Stomach smooth muscle (tissue), 2 donors: ENCODE results near the gene SATB1.
A peak's percentile ranks its signal among the peaks of the same experiment; 100 is the strongest.

Experiments
- H3K27ac ChIP-seq: one replicate; pipeline ENCODE4 v1.7.0; 2013; ENCODE audit warnings: mild to moderate bottlenecking, low read length, inconsistent platforms
- H3K27me3 ChIP-seq, 2 donors: one replicate each; pipeline ENCODE4 v1.7.0; 2013; ENCODE audit warnings: low read length in 2 of 2; ENCODE audit not compliant: insufficient read depth in 2 of 2, control insufficient read depth in 1 of 2
- H3K36me3 ChIP-seq, 2 donors: one replicate each; pipeline ENCODE4 v1.7.0; 2013; ENCODE audit warnings: low read length in 2 of 2; ENCODE audit not compliant: control insufficient read depth in 2 of 2, insufficient read depth in 2 of 2
- H3K4me1 ChIP-seq: one replicate; pipeline ENCODE4 v1.7.0; 2013; ENCODE audit warnings: low read length; ENCODE audit not compliant: control insufficient read depth, insufficient read depth
- H3K4me3 ChIP-seq, 2 donors: one replicate each; pipeline ENCODE4 v1.7.0; 2013; ENCODE audit warnings: low read length in 2 of 2
- H3K9ac ChIP-seq, 2 donors: one replicate each; pipeline ENCODE4 v1.7.0; 2013; ENCODE audit warnings: low read length in 2 of 2, mild to moderate bottlenecking in 1 of 2
- H3K9me3 ChIP-seq, 2 donors: one replicate each; pipeline ENCODE4 v1.7.0; 2013; ENCODE audit warnings: low read length in 2 of 2; ENCODE audit not compliant: control insufficient read depth in 2 of 2
- donor health status: healthy.
- donor health status: Pancreatic carcinoma.

The SATB1 gene

DNA sequence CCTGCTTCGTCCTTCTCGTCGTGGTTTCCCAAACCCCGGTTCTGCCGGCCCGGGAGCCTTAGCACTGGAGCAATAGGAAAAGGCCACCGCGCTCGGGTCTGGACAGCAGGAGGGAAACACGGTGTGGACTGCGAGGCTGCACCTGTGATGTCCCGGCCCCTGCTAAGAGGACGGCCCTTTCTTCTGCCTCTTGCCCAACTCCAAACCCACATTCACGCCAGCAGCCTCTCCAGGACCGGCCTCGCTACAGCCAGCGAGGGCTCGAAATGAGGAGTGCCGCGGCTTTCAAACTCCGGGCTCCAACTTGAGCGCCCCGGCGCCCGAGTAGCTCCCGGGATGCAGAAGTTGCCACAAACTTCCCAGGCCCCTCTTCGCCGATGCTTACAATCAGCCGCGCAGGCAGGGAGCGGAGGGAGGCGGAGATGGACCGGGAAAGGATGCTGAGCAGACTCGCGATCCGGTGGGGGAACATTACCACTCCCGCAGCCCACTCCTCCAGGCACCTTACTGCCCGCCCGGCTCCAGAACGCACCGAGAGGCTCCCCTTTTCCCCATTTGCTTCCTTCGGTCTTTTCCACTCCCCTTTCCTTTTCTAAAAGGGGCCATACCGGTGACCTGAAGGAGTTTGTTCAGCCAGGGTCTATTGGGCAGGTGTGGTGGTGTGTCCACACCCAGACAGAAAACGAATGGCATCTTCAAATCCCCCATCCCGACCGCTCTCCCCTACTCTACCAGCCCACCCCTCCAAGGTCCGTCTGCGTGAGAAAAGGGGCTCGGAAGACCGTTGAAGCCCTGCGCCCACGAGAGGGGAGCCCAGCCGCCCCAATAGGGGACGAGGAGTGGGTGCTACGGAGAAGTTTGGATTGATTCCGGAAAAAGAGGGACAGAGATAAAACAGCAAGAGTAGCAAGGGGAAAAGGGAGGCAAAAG is 18.8 kb upstream of the SATB1 start:
- Histone ChIP-seq H3K9ac (peak overlapping the region; percentile 68 to 69), H3K27ac (peak overlapping the region; percentile 37), H3K27me3 (no peaks in the 10 kb centered on the region)

DNA sequence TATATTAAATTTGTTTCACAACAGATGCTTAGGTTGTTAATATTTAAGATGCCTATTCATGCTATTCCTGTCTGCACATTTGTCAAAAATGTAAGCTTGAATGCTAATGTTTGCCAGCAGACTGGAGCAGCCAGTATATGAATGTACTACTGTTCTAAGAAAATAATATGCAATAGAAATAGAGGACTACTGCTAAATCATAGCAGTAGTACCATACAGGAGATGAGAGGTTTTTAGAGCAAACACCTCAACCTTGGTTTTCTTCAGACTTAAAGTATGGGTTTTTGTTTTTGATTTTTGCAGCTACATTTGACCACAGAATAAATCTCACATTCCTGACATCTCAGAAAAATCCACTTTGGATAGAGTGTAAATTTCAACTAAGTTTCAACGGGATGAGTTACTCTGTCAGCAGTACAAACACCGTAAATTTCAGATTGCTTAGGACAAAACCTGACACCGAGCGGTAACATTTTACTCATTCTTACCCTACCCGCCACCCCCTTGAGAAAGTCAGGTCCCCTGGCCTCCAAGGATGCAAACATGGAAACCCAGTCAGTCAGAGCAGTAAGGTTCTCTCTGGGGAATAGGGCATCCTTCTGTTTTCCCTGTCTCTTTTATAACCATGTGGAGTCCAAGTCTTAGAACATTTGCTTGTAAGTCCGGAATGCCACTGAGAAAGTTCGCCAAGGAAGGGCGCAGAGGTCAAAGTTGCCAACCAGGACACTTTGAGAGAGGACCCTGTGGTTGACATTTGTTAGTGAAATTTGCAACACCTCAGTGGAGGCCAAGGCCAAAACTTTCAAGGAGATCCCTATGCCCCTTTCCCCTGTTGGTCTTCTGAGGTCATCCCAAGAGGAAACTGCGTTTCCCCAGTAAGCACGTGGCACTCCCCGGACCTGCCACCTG is 17.9 kb upstream of the SATB1 start:
- Histone ChIP-seq H3K36me3 (no peaks in the 10 kb centered on the region), H3K27me3 (no peaks in the 10 kb centered on the region), H3K9me3 (no peaks in the 10 kb centered on the region), H3K27ac (peak overlapping the region; percentile 37), H3K4me1 (peaks cover 22% of the 10 kb centered on the region), H3K9ac (peak overlapping the region; percentile 68 to 69), H3K4me3 (peak overlapping the region; percentile 88 to 90)

More for the DNA sequence above, 18.8 kb upstream of the SATB1 start:
- peaks cover 22% of the 10 kb centered on the region for H3K4me1 ChIP-seq
- H3K9me3 ChIP-seq: no peaks in the 10 kb centered on the region
- peak overlapping the region; percentile 88 to 90 for H3K4me3 ChIP-seq
- no peaks in the 10 kb centered on the region for H3K36me3 ChIP-seq

DNA sequence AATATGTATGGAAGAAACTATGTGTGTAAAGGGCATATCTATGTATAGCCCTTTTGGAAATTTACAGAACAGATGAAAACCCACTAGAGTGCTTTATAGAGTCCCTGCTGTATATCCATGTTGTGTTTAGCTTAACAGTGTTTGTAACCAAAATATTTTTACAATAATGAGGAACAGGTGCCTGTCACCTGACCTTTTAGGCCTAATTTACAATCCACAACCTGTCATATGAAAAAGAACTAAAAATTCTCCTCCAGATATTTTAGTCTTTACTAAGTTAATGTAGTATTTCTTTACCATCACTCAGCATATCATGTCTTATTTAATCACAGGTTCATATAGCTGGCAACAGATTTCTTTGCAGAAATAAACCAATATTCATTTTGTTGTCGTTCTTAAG is 16.4 kb upstream of the SATB1 start:
- Histone ChIP-seq H3K27ac (no peak overlapping the region), H3K27me3 (no peaks in the 10 kb centered on the region), H3K9me3 (no peaks in the 10 kb centered on the region), H3K4me3 (no peak overlapping the region), H3K9ac (no peak overlapping the region), H3K4me1 (peaks cover 22% of the 10 kb centered on the region), H3K36me3 (no peaks in the 10 kb centered on the region)

DNA sequence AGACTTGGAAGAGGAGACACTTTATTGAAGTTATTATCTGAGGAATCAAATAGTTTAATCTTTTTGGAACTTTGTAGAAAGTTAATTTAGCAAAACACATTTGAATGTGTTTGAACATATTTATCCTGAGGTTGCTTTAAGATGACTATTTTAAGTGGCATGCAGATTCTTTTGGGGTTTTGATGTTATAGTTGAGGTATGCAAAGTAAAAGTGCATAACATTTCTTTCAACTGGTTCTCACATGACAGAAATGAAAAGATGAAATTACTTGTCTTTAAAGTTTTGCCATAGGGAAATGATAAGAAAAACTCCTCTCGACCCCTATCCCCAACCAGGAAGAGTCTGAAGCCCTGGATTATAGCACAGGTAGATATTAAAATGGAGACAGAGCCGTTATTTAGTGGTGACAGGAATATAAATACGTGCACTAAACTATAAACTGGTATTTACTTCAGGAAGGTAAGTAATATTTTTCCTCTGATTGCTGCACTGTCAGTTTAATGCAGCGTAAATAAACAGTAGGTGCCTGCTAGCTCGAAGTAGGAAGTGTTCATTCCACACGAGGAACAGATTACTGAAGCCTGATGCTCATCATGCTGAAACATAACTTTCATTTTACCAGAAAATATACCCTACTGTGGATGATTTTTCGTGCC is 15.1 kb upstream of the SATB1 start:
- Histone ChIP-seq H3K27me3 (no peaks in the 10 kb centered on the region), H3K9ac (no peak overlapping the region), H3K4me3 (no peak overlapping the region), H3K4me1 (peaks cover 12% of the 10 kb centered on the region), H3K36me3 (no peaks in the 10 kb centered on the region), H3K27ac (no peak overlapping the region), H3K9me3 (no peaks in the 10 kb centered on the region)

DNA sequence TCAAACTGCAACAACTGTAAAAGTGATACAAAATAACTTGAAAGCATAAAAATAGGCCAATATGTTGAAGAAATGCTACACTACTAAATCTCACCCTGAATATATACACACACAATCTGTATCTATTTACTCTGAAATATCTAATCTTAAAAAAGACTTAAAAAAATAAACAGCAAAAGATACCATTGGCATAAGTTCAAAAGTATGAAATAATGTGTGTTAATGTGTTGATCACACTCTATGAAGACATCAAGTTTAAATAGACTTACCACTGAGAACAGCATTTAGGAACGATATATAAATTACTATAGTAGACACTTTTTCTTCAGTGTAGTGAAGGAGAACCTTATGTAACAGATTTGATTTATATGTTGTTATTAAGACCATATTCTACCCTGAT is 14.1 kb upstream of the SATB1 start:
- Histone ChIP-seq H3K27me3 (no peaks in the 10 kb centered on the region), H3K36me3 (no peaks in the 10 kb centered on the region), H3K9me3 (no peaks in the 10 kb centered on the region), H3K4me1 (peaks cover 10% of the 10 kb centered on the region), H3K9ac (no peak overlapping the region), H3K27ac (no peak overlapping the region), H3K4me3 (no peak overlapping the region)

DNA sequence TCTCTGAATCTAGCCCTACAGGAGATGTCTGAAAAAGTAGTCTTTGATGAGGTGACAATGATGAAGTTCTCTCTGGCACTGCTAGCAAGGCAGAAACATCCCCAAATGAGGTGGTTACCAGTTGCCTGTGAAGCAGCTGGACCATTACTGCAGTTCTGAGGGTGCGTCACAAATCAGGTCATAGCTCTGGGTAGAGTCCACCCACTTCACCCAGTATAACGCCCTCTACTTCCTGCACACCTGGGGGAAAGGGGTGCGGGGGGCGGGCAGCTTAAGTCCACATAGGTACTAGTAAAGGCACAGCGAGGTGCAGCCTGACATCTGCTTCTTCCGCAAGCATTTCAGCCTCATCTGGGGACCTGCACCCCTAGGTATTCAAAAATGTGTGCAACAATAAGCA is 13.4 kb upstream of the SATB1 start:
- H3K4me1 ChIP-seq: peaks cover 4% of the 10 kb centered on the region
- no peaks in the 10 kb centered on the region for H3K9me3 ChIP-seq
- no peaks in the 10 kb centered on the region for H3K36me3 ChIP-seq
- H3K9ac ChIP-seq: no peak overlapping the region
- H3K4me3 ChIP-seq: no peak overlapping the region
- H3K27ac ChIP-seq: no peak overlapping the region
- no peaks in the 10 kb centered on the region for H3K27me3 ChIP-seq

DNA sequence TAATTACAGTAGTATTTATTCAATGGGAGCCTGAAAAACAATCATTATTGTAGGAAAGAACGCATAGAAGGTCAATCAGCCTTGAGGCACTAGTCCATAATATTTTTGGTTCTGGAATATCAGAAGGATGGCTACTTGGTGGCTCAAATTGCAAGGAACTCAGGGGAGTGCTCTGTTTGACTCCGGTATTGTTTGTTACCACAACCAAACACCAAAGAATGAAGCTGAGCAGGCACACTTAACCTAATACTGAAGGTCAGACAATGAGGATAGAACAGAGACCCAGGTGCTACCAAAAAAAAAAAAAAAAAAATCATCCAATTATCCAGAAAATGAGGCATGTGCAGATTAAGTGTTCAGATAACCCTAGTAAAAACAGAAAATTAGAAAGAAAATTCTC is 11.1 kb upstream of the SATB1 start:
- Histone ChIP-seq H3K9me3 (no peaks in the 10 kb centered on the region), H3K4me3 (no peak overlapping the region), H3K9ac (no peak overlapping the region), H3K27me3 (no peaks in the 10 kb centered on the region), H3K36me3 (no peaks in the 10 kb centered on the region), H3K4me1 (no peaks in the 10 kb centered on the region), H3K27ac (no peak overlapping the region)

DNA sequence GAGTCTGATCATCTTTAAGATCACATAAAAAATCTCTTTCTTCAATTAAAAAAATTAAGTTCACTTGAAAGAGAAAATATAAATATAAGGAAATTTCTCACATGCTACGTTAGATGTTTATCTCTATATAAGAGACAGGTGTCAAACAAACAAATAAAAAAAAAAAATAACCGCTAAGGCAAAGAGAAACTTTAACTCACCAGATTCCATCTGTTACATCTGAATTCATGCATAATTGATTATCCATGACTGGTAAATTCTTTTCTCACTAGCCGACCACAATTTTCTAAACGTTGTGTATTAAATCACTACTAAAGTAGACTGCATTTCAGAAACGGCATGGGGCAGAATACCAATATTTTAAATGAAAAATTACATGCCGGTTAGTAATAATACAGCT is 9.6 kb upstream of the SATB1 start:
- no peaks in the 10 kb centered on the region for H3K36me3 ChIP-seq
- H3K27ac ChIP-seq: no peak overlapping the region
- no peaks in the 10 kb centered on the region for H3K4me1 ChIP-seq
- no peak overlapping the region for H3K4me3 ChIP-seq
- no peak overlapping the region for H3K9ac ChIP-seq
- no peaks in the 10 kb centered on the region for H3K27me3 ChIP-seq
- H3K9me3 ChIP-seq: no peaks in the 10 kb centered on the region

DNA sequence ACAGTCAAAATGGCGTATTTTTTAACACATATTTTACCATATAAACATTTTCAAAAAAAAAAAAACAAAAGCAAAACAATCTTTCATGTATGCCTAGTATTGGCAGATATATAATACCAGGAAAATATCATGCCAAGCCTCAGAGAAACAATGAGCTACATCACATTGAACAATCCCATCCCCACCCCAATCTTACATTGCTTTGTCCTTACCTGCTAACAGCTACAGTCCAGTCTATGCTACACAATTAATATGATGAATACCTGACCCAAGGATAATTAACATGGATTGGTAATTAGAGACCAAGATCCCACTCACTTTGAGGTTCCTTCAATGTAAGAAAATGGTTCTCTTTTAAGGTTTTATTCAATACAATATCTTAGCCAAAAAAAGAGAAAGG is 7.6 kb upstream of the SATB1 start:
- H3K4me1 ChIP-seq: no peaks in the 10 kb centered on the region
- no peaks in the 10 kb centered on the region for H3K36me3 ChIP-seq
- no peak overlapping the region for H3K27ac ChIP-seq
- H3K9ac ChIP-seq: no peak overlapping the region
- H3K9me3 ChIP-seq: no peaks in the 10 kb centered on the region
- no peak overlapping the region for H3K4me3 ChIP-seq
- H3K27me3 ChIP-seq: no peaks in the 10 kb centered on the region

GRCh38 chr3:18431266-18431665 is 6.1 kb upstream of the SATB1 start:
- H3K4me1 ChIP-seq: no peaks in the 10 kb centered on the region
- no peak overlapping the region for H3K9ac ChIP-seq
- H3K27ac ChIP-seq: no peak overlapping the region
- no peaks in the 10 kb centered on the region for H3K9me3 ChIP-seq
- no peaks in the 10 kb centered on the region for H3K27me3 ChIP-seq
- no peak overlapping the region for H3K4me3 ChIP-seq
- H3K36me3 ChIP-seq: no peaks in the 10 kb centered on the region
